Bronchial epithelial cell (primary cell): ENCODE results near the gene IFT20. TPM values are rescaled to one million over a fixed set of nuclear protein-coding genes. Genes with fewer than 3 reads are reported as not detected.

ENCODE experiments used
- DNase-seq: peaks from one replicate; pipeline ENCODE4 v3.0.0-alpha.2; 2010; ENCODE audit warnings: low read depth
- FAIRE-seq: peaks from 2 replicates; lab custom pipeline; 2011; peaks lifted over from hg19 to GRCh38; lab: Jason Lieb, UNC
- H3K27me3 ChIP-seq: 2 replicates; pipeline ENCODE4 v1.5.1; 2011; ENCODE audit warnings: low read length; ENCODE audit not compliant: control insufficient read depth, insufficient read depth
- H3K36me3 ChIP-seq: 2 replicates; pipeline ENCODE4 v1.5.1; 2011; ENCODE audit warnings: low read length; ENCODE audit not compliant: control insufficient read depth, insufficient read depth
- H3K4me3 ChIP-seq: 2 replicates; pipeline ENCODE4 v1.5.1; 2011; ENCODE audit warnings: mild to moderate bottlenecking, low read depth, low read length, control low read depth
- total RNA-seq: library from RNA; depleted of rRNA; stranded (reverse); fragments of >200 nt; gene quantifications from 2 replicates; pipeline ENCODE4 v1.2.1, GENCODE V29; 2014
- TF ChIP-seq, protein P1 (sequence below): IDR thresholded peaks from 2 replicates; pipeline ENCODE4 v1.5.1; 2011; ENCODE audit warnings: mild to moderate bottlenecking, moderate library complexity, low read length, control low read depth, inconsistent platforms; ENCODE audit not compliant: insufficient read depth, severe bottlenecking

Gene IFT20, protein sequence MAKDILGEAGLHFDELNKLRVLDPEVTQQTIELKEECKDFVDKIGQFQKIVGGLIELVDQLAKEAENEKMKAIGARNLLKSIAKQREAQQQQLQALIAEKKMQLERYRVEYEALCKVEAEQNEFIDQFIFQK
- total RNA-seq, result 37.8 and 43.7 TPM in 2 replicates

DNA sequence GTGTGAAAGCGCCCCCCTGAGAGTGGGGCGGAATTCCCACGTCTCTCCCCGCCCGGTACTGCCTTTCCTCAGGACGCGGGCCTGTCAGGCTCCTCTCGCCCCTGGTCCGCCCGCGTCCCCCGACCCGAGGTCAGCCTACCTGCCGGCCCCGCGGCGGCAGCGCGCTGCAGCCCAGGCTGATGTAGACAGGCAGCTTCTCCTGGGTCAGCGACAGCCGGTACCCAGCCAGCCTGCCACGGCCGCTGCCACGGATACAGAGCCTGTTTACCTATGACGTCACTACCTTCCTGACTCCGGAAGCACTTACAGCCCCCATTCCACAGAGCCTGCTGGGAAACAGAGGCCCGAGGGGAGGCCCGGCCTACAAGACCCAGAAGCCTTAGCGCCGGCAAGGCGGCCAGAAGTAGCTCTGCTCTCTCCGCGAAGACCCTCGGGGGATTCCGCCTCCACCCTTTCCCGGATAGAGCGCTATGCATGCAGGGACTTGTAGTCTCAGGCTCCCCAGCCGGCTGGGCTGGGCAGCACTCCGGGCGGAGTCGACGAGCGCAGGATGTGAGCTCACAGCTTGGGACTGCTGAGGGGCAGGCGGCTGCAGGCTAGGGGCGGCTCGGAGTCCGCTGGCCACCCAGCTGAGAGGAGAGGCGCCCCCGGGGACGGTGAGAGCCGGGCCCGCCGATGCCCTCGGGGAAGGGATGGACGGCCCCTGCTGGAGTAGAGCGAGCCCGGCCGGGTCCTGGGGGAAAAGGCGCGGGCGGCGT lies at the start of gene IFT20, which contains the start of gene TNFAIP1:
IFT20 (minus strand) TSS at position 272 of the 758 bp plus-strand sequence. CDS start 3,487 bp downstream, outside the sequence.
TNFAIP1 (plus strand) TSS at position 561 of the 758 bp plus-strand sequence. CDS start 3,761 bp downstream, outside the sequence.
- Histone ChIP-seq H3K27me3 (no peaks in the 10 kb centered on the region), H3K4me3 (peak within 1 kb of the TSS; percentile 90), H3K36me3 (peaks cover 16% of the 10 kb centered on the region)
- no peak for FAIRE-seq
- DNase-seq, result peak; percentile 99
- TF ChIP-seq, protein P1, sequence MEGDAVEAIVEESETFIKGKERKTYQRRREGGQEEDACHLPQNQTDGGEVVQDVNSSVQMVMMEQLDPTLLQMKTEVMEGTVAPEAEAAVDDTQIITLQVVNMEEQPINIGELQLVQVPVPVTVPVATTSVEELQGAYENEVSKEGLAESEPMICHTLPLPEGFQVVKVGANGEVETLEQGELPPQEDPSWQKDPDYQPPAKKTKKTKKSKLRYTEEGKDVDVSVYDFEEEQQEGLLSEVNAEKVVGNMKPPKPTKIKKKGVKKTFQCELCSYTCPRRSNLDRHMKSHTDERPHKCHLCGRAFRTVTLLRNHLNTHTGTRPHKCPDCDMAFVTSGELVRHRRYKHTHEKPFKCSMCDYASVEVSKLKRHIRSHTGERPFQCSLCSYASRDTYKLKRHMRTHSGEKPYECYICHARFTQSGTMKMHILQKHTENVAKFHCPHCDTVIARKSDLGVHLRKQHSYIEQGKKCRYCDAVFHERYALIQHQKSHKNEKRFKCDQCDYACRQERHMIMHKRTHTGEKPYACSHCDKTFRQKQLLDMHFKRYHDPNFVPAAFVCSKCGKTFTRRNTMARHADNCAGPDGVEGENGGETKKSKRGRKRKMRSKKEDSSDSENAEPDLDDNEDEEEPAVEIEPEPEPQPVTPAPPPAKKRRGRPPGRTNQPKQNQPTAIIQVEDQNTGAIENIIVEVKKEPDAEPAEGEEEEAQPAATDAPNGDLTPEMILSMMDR, result no peak

DNA sequence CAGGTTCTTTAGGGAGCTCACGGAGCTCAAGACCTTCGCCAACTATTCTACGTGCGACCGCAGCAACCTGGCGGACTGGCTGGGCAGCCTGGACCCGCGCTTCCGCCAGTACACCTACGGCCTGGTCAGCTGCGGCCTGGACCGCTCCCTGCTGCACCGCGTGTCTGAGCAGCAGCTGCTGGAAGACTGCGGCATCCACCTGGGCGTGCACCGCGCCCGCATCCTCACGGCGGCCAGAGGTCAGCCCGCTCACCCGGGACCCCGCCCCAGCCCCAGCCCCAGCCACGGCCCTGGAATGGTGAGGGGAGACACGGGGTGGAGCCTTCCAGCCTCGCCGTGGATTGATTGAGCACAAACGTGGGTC lies 49.7 kb upstream of the IFT20 start:
- H3K27me3 ChIP-seq, result peaks cover 6% of the 10 kb centered on the region
- peak overlapping the region; percentile 36 for H3K4me3 ChIP-seq
- TF ChIP-seq, protein P1, result no peak
- DNase-seq, result no peak
- FAIRE-seq, result no peak
- no peaks in the 10 kb centered on the region for H3K36me3 ChIP-seq

DNA sequence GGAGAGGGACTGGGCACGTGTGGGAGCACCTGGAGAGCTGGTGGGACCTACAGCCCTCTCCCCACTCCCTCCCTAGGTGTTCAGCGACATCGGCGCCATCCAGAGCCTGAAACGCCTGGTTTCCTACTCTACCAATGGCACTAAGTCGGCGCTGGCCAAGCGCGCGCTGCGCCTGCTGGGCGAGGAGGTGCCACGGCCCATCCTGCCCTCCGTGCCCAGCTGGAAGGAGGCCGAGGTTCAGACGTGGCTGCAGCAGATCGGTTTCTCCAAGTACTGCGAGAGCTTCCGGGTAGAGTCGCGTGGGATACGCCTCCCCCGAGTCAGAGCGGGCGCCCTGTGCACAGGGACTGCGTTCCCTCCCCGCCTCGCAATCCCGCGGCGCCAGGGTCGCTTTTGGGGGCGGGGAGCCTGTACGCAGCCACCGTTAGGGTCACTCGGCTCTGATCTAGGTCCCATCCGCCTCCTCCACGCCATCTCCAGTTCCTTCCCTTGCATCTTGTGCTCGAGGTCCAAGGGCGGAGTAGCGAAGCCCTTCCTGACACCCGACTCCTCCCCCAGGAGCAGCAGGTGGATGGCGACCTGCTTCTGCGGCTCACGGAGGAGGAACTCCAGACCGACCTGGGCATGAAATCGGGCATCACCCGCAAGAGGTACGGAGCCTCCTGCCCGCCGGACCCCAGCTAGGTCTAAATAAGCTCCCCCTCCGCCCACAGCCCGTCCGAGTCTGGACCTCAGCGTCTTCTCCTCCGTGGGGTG lies 49.2 kb upstream of the IFT20 start:
- no peaks in the 10 kb centered on the region for H3K36me3 ChIP-seq
- H3K4me3 ChIP-seq, result peak overlapping the region; percentile 36
- H3K27me3 ChIP-seq, result peaks cover 6% of the 10 kb centered on the region
- DNase-seq (peak; percentile 21), FAIRE-seq (no peak)
- TF ChIP-seq, protein P1, result no peak

DNA sequence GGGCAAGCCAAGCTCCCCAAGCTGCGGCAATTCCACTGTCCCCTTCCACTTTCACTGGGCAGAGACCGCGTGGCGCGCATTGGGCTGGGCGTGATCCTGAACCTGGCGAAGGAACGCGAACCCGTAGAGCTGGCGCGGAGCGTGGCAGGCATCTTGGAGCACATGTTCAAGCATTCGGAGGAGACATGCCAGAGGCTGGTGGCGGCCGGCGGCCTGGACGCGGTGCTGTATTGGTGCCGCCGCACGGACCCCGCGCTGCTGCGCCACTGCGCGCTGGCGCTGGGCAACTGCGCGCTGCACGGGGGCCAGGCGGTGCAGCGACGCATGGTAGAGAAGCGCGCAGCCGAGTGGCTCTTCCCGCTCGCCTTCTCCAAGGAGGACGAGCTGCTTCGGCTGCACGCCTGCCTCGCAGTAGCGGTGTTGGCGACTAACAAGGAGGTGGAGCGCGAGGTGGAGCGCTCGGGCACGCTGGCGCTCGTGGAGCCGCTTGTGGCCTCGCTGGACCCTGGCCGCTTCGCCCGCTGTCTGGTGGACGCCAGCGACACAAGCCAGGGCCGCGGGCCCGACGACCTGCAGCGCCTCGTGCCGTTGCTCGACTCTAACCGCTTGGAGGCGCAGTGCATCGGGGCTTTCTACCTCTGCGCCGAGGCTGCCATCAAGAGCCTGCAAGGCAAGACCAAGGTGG lies 46.0 kb upstream of the IFT20 start:
- H3K27me3 ChIP-seq, result peaks cover 6% of the 10 kb centered on the region
- no peak for FAIRE-seq
- TF ChIP-seq, protein P1, result peak; percentile 68
- H3K4me3 ChIP-seq, result no peak overlapping the region
- H3K36me3 ChIP-seq, result no peaks in the 10 kb centered on the region
- peak; percentile 25 for DNase-seq

DNA sequence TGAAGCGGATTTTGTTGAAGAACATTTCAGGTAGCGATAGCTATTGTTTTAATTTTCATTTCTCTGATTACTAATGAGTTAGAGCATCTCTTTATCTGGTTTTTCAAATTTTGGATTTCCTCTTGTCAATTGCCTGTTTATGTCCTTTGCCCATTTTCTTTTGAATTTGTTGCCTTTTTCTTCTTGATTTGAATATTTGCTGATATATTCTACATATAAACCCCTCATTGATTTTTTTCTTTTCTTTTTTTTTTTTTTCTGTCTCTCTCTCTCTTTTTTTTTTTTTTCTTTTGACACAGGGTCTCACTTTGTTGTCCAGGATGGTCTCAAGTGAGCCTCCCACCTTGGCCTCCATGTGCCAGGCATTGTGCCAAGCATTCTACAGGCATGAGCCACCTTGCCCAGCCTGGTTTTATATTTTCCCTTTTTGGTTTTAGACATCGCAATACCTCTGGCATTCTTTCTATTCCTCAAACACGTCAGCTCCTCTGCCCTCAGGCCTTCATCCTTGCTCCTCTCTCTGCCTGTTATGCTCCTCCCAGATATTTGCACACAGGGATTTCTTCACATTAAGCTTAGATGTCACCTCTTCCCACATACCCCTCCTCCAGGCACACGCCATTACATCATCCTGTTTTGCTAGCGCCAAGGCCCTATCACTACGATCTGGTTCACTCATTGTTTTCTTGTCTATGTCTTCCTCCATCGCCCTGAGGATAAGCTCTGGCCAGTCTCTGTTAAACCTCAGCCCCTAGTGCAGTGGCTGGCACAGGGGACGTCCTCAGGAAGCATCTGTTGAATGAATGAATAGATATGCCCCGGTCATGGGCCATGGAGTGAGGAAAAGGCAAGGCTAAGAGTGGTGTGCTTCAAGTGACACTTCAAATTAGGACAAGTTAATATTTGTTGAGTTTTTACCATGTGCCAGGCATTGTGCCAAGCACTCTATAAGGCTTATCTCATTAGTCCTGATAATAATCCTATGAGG lies 44.8 kb upstream of the IFT20 start:
- DNase-seq (peak; percentile 98), FAIRE-seq (peak; percentile 80)

More for the DNA sequence above, 44.8 kb upstream of the IFT20 start:
- no peaks in the 10 kb centered on the region for H3K36me3 ChIP-seq
- TF ChIP-seq, protein P1, result no peak
- no peak overlapping the region for H3K4me3 ChIP-seq
- peaks cover 6% of the 10 kb centered on the region for H3K27me3 ChIP-seq
